Caco-2 (cell line): ENCODE data around the gene SLC25A24. TPM values are rescaled to one million over a fixed set of nuclear protein-coding genes. Genes with fewer than 3 reads are reported as not detected.

Source experiments
- BruUV-seq: library from RNA; stranded (reverse); fragments of 400-500 nt; replicated peaks from 2 replicates; lab custom pipeline; 2021; lab: Mats Ljungman, UMichigan
- CTCF ChIA-PET: fragments of 300-600 bp; sonication (Branson Sonifier 250); formaldehyde crosslinking; loops from one replicate; lab custom pipeline; 2022; ENCODE audit warnings: antibody characterized with exemption; lab: Charles Lee
- POLR2A ChIA-PET: fragments of 300-600 bp; sonication (Branson Sonifier 250); formaldehyde crosslinking; loops from one replicate; lab custom pipeline; 2022; ENCODE audit warnings: antibody characterized with exemption; lab: Charles Lee
- DNase-seq, 2 experiments: peaks; one replicate each; pipeline versions ENCODE4 v3.0.0 to v3.0.0-alpha.2; 2020 to 2022
- H3K27me3 ChIP-seq: replicated peaks from 2 replicates; pipeline ENCODE4 v1.6.0; 2011; ENCODE audit warnings: low read length; ENCODE audit not compliant: control insufficient read depth, insufficient read depth
- H3K36me3 ChIP-seq: 2 replicates; pipeline ENCODE4 v1.5.1; 2011; ENCODE audit warnings: low read length; ENCODE audit not compliant: control insufficient read depth, insufficient read depth
- H3K4me1 ChIP-seq: fragments of 250-450 bp; sonication (Bioruptor Pico); 2 replicates; pipeline ENCODE4 v1.5.1; 2020; ENCODE audit warnings: mild to moderate bottlenecking
- H3K4me3 ChIP-seq: 2 replicates; pipeline ENCODE4 v1.5.1; 2011; ENCODE audit warnings: low read depth, mild to moderate bottlenecking, control low read depth, low read length
- H3K9me3 ChIP-seq: fragments of 250-450 bp; sonication (Bioruptor Pico); 2 replicates; pipeline ENCODE4 v1.5.1; 2020; ENCODE audit warnings: mild to moderate bottlenecking, moderate library complexity
- H3K27ac Mint-ChIP-seq: one replicate; pipeline ENCODE4 v1.8.0; 2022; ENCODE audit warnings: mixed read lengths; ENCODE audit not compliant: unreplicated experiment
- H3K27me3 Mint-ChIP-seq: one replicate; pipeline ENCODE4 v1.8.0; 2022; ENCODE audit warnings: mixed read lengths; ENCODE audit not compliant: insufficient read depth, unreplicated experiment
- H3K36me3 Mint-ChIP-seq: one replicate; pipeline ENCODE4 v1.8.0; 2022; ENCODE audit warnings: mild to moderate bottlenecking, mixed read lengths; ENCODE audit not compliant: insufficient read depth, unreplicated experiment
- H3K4me1 Mint-ChIP-seq: one replicate; pipeline ENCODE4 v1.8.0; 2022; ENCODE audit warnings: low read depth, mixed read lengths; ENCODE audit not compliant: unreplicated experiment
- H3K4me3 Mint-ChIP-seq: one replicate; pipeline ENCODE4 v1.8.0; 2022; ENCODE audit warnings: mild to moderate bottlenecking, moderate library complexity, mixed read lengths; ENCODE audit not compliant: unreplicated experiment
- H3K9me3 Mint-ChIP-seq: one replicate; pipeline ENCODE4 v1.8.0; 2022; ENCODE audit warnings: mixed read lengths; ENCODE audit not compliant: unreplicated experiment
- intact Hi-C: fragments of 100-400 bp; cut with micrococcal nuclease; formaldehyde crosslinking; loops from one replicate; pipeline ENCODE4 v1.10.0; 2022; ENCODE audit not compliant: unreplicated experiment
- total RNA-seq: library from RNA; stranded (reverse); gene quantifications from 2 replicates; pipeline ENCODE4 v1.2.3, GENCODE V29; 2022
- TF ChIP-seq, protein P1 (sequence below), 2 experiments: fragments of 200-600 bp in 1 of 2; IDR thresholded peaks; 1 replicate in 1 of 2; 2 replicates in 1 of 2; pipeline versions ENCODE4 v1.5.1 to v1.8.0; 2011 to 2022; ENCODE audit warnings: antibody characterized with exemption in 1 of 2, control low read depth in 1 of 2, inconsistent platforms in 1 of 2, low read depth in 1 of 2, low read length in 1 of 2, mild to moderate bottlenecking in 1 of 2, moderate library complexity in 1 of 2; ENCODE audit not compliant: insufficient read depth in 1 of 2, severe bottlenecking in 1 of 2, unreplicated experiment in 1 of 2

SLC25A24 gene
- total RNA-seq, 1 experiment from 2014 or later: 26.4 TPM

DNA sequence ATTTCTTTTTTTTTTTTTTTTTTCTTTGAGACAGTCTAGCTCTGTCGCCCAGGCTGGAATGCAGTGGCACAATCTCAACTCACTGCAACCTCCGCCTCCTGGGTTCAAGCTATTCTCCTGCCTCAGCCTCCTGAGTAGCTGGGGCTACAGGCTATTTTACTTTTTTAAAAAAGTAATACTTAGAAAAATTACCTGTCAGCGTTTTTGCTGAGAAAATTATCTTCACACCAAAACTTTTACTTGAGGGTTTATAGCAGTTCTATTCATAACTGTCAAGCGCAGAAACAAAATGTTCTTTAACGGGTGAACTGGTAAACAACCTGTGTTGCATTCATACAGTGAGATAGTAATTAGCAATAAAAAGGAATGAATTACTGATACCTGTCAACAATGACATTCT, 1.5 kb upstream of the SLC25A24 start:
- Histone ChIP-seq H3K4me3 (no peak overlapping the region), H3K4me1 (no peaks in the 10 kb centered on the region), H3K27me3 (no peaks in the 10 kb centered on the region), H3K36me3 (no peaks in the 10 kb centered on the region), H3K9me3 (no peaks in the 10 kb centered on the region)
- TF ChIP-seq, protein P1, sequence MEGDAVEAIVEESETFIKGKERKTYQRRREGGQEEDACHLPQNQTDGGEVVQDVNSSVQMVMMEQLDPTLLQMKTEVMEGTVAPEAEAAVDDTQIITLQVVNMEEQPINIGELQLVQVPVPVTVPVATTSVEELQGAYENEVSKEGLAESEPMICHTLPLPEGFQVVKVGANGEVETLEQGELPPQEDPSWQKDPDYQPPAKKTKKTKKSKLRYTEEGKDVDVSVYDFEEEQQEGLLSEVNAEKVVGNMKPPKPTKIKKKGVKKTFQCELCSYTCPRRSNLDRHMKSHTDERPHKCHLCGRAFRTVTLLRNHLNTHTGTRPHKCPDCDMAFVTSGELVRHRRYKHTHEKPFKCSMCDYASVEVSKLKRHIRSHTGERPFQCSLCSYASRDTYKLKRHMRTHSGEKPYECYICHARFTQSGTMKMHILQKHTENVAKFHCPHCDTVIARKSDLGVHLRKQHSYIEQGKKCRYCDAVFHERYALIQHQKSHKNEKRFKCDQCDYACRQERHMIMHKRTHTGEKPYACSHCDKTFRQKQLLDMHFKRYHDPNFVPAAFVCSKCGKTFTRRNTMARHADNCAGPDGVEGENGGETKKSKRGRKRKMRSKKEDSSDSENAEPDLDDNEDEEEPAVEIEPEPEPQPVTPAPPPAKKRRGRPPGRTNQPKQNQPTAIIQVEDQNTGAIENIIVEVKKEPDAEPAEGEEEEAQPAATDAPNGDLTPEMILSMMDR (IDR thresholded peaks at IDR 0.05; ENCODE audit: insufficient read depth in 1 of 2, low read depth in 1 of 2, low read length in 1 of 2, severe bottlenecking in 1 of 2, unreplicated experiment in 1 of 2): no peak
- peaks cover 2% of the 10 kb centered on the region for H3K36me3 Mint-ChIP-seq
- H3K27me3 Mint-ChIP-seq: no peaks in the 10 kb centered on the region
- no peaks in the 10 kb centered on the region for H3K4me1 Mint-ChIP-seq
- H3K27ac Mint-ChIP-seq: no peak overlapping the region
- peak overlapping the region; percentile 84 for H3K4me3 Mint-ChIP-seq
- DNase-seq: no peak
- no peaks in the 10 kb centered on the region for H3K9me3 Mint-ChIP-seq
- BruUV-seq: no TSS peak
- CTCF ChIA-PET: interaction anchor here (0.5 kb wide), 1 partner anchor 984 kb away, joined by 3 read pairs; no protein-coding TSS in a partner anchor
- intact Hi-C loops: loop anchor here (5.0 kb wide), 1 partner anchor 419 kb away; no protein-coding TSS in a partner anchor
- POLR2A ChIA-PET: no interaction called here

DNA sequence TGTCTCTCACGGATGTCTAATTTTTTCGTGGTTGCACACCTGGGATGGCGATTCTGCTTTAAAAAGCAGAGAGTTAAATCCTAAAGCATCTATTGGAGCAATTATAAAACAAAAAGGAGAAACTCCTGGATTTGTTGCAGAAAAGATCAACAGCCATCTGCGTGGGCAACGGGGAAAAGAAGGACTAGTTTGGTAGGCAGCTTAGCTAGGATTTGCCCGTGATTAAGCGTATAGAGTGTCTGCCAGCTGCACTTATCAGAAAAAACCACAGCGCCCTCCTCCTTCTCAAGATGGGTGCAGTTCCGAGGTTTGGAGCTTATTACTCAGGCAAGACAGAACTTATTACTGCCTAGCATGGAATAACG, 526 bp upstream of the SLC25A24 start:
- Histone ChIP-seq H3K27me3 (no peaks in the 10 kb centered on the region), H3K4me3 (peak overlapping the region; percentile 94), H3K36me3 (no peaks in the 10 kb centered on the region; the same call in 1 of the 2 replicates), H3K4me1 (no peaks in the 10 kb centered on the region), H3K9me3 (no peaks in the 10 kb centered on the region)
- ChIA-PET POLR2A (interaction anchor here (0.6 kb wide), 1 partner anchor 14 kb away, joined by 3 read pairs; no protein-coding TSS in a partner anchor), CTCF (interaction anchor here (0.6 to 1.2 kb wide), 4 partner anchors 359 to 1559 kb away, joined by 3 to 5 read pairs (median 4); partner anchors contain the start of gene EEIG2)
- Mint-ChIP-seq H3K4me1 (no peaks in the 10 kb centered on the region), H3K27me3 (no peaks in the 10 kb centered on the region), H3K9me3 (no peaks in the 10 kb centered on the region), H3K27ac (peak overlapping the region; percentile 91), H3K36me3 (peaks cover 7% of the 10 kb centered on the region), H3K4me3 (peak overlapping the region; percentile 84)
- intact Hi-C loops: loop anchor here (5.0 kb wide), 1 partner anchor 418 kb away; no protein-coding TSS in a partner anchor
- BruUV-seq: TSS peak; percentile 62
- TF ChIP-seq, protein P1 (IDR thresholded peaks at IDR 0.05; ENCODE audit: insufficient read depth in 1 of 2, low read depth in 1 of 2, low read length in 1 of 2, severe bottlenecking in 1 of 2, unreplicated experiment in 1 of 2): peak in 1 of 2 experiments; percentile 3
- peak; percentile 12 to 31 for DNase-seq

DNA sequence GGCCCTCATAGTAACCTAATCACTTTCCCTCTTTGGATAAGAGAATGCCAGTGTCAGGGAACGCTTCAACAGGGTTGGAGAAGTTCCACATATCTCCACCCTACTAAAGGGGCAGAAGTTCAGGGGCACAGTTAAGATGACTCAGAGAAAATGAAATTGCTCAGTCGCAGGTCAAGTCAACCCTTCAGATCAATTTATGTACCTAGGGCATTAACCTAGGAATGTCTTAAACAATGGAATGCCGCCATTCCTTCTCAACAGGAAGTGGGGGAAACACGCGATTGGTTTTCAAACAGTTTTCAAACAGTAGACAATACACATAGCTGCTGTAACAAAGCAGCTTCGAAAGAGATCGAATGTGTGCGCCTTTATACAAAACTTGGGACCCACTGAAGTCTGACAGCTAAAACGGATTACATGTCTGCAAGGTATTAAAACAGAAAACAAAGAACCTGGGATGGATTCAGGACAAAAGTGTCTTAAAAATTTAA, 897 bp downstream of the SLC25A24 start:
- TF ChIP-seq, protein P1 (IDR thresholded peaks at IDR 0.05; ENCODE audit: insufficient read depth in 1 of 2, low read depth in 1 of 2, low read length in 1 of 2, severe bottlenecking in 1 of 2, unreplicated experiment in 1 of 2): no peak
- H3K36me3 Mint-ChIP-seq: peaks cover 16% of the 10 kb centered on the region

More for the DNA sequence above, 897 bp downstream of the SLC25A24 start:
- peak overlapping the region; percentile 84 for H3K4me3 Mint-ChIP-seq
- ChIA-PET CTCF (no interaction called here), POLR2A (no interaction called here)
- no peaks in the 10 kb centered on the region for H3K27me3 ChIP-seq
- H3K9me3 ChIP-seq: no peaks in the 10 kb centered on the region
- H3K27ac Mint-ChIP-seq: peak overlapping the region; percentile 91
- H3K4me1 ChIP-seq: no peaks in the 10 kb centered on the region
- BruUV-seq: TSS peak; percentile 36
- H3K4me3 ChIP-seq: peak overlapping the region; percentile 94
- no peaks in the 10 kb centered on the region; the same call in 1 of the 2 replicates for H3K36me3 ChIP-seq
- H3K9me3 Mint-ChIP-seq: peaks cover 9% of the 10 kb centered on the region
- peak; percentile 35 to 45 for DNase-seq
- H3K27me3 Mint-ChIP-seq: no peaks in the 10 kb centered on the region
- intact Hi-C loops: no loop called here
- H3K4me1 Mint-ChIP-seq: no peaks in the 10 kb centered on the region
